Right lobe of liver (tissue), 4 donors: ENCODE data around the gene KY.

Experiments used
- CTCF ChIP-seq, 4 donors: fragments of 200-600 bp in 3 of 4; fragments of 450-650 bp in 1 of 4; IDR thresholded peaks; one replicate each; pipeline versions ENCODE4 v1.5.1 to v1.8.0; 2016 to 2022; ENCODE audit warnings: antibody characterized with exemption in 4 of 4, mild to moderate bottlenecking in 2 of 4
- POLR2A ChIP-seq: fragments of 450-650 bp; IDR thresholded peaks from one replicate; pipeline ENCODE4 v1.6.1; 2017; ENCODE audit warnings: antibody characterized with exemption, mild to moderate bottlenecking
- donor health status: DM: no; HTN: no; CAD: no.
- donor health status: DM: no; HTN: no; CAD: no.
- donor health status: DM: no; HTN: yes; CAD: no.

DNA sequence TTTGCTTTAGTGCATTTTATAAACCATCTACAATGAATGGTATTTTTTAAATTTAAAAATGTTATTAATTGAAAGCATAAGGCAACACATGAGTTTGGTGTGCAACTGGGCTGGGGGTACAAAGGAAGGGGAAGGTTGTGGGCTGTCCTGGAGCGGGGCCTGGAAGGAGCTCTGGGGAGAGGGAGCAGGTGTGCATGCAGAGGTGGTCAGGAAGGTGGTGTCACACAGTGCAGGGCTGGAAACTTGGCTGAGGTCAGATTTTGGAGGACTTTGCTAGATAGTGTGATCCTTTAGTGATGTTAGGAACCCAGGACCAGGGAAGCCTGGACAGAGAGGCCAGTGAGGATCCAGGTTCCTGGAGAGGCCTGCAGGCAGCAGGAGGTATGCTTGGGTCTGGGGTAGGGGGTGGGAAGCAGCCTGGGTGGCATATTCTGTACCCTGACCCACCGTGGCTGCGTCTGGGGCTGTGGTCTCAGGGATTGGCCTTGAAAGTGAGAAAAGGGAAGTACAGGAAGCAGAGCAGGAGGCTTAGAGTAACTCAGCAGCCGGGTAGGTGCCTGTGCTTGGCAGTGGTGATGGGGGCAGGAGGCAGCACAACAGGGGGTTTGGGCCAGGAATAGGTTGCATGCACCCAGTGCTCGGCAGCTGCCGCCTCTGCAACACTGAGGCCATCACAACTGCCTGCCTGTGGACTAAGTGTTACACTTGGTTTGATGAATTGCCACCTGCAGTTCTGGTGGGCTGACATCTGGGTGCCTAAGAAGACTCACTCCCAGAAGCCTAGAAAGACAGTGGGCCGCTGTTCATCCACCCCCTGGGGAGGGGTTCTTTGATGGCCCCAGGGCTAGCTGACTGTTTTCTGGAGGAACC is 33.0 kb downstream of the KY start:
- TF ChIP-seq CTCF (IDR thresholded peaks at IDR 0.05): no peak
- no peak for TF ChIP-seq POLR2A
